GM15510 (cell line): ENCODE measurements around the gene AUTS2.

ENCODE experiments used
- POLR2A ChIP-seq: IDR thresholded peaks from 3 replicates; pipeline ENCODE4 v1.6.1; 2011; ENCODE audit warnings: borderline replicate concordance; ENCODE audit not compliant: insufficient read length; ENCODE audit errors: extremely low read depth

Gene AUTS2

DNA sequence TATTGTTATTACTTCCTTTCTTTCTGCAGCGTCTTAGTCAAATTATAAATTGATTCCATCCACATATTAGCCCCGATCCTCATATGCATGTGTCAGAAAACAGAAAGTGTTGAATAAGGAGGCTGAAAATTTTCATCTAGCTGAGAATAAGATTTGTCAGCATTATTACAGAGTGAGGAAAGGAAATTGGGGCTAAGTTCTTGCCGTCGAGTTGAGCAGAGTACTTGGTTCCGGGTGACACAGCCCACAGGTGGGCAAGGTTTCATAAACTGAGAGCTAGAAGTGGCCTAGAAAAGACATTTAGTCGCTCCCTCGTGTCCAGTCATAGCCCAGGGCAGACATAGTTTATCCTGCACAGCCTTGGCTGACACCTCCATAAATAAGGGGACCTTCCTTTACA, 1072.0 kb downstream of the AUTS2 start:
- no peak for TF ChIP-seq POLR2A

DNA sequence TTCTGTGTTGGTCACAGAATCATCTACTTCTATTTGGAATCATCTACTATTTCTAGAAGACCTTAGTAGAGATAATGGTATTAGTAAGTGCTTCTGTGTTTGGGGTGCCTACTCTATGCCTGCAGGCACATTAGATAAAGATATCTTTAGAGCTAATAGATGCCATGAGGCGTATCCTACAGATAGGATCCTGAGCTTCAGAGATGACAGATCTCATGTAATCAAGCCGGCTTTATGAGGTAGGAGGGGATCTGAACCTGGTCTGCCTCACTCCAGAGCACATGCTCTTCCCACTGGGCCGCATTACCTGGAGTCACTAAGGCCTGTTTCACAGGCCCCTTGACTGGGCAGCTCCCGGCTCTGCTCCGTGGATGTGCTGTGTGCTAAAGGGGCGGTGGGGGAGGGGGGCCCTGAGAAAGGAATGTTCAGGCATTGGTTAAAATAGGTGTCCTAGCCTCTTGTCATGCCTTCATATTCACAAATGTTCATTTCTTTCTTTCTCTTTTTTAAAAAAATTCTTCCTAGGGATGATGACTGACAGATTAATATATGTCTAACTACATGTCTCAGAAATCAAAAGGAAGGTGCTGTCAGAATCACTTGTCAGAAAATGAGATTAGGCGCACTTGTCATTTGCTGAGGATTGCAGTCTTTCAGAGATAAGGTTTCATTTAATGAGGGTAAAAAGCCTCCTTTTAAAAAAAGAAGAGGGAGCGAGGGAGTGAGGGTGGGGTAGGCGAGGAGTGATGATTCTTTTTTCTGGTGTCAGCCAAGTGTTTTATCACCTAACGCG, 1075.7 kb downstream of the AUTS2 start:
- TF ChIP-seq POLR2A: no peak

DNA sequence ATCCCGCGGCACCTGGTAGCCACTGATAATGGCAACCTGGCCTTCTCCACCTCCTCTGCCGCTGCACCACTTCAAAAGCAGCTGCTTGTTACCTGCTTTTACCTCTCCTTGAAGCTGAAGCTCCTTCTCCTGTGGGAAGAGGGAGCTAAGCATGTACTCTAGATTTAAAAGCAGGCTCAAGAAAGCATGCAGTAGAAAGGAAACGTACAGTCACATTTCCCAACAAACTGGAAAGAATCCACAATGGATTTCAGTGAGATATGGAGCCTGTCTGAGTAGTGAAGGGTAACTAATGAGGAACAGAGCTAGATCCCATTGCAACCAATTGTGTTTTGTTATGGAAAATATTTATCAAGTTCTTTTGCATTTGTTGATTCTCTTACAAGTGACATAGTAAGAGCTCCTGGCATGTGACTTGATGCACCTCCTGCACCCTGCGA, 1076.3 kb downstream of the AUTS2 start:
- no peak for TF ChIP-seq POLR2A

- TF ChIP-seq POLR2A: no peak
Observed at GRCh38 chr7:70676243-70676642, 1078.0 kb downstream of the AUTS2 start.

- no peak for TF ChIP-seq POLR2A
Observed at GRCh38 chr7:70678621-70679251, 1080.5 kb downstream of the AUTS2 start.

DNA sequence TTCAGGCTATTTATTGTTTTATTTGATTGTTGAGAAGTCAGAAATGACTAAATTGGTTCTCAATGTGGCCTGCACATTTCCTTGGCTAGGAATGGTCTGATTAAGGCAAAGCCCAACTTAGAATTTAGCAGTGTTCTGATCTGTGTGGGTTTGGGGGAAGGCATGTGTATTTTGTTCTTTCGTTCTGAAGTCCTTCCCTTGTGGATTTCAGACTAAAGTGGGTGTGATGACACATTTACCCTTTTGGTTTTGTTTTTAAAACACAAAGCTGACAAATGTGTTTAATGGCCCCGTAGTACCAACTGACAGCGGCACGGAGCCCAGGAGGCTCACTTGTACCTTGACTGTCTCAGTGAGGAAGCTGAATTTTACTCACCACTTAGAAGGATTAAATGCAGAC, 1081.4 kb downstream of the AUTS2 start:
- TF ChIP-seq POLR2A: no peak

GRCh38 chr7:70680306-70680705, 1082.0 kb downstream of the AUTS2 start:
- TF ChIP-seq POLR2A: no peak

DNA sequence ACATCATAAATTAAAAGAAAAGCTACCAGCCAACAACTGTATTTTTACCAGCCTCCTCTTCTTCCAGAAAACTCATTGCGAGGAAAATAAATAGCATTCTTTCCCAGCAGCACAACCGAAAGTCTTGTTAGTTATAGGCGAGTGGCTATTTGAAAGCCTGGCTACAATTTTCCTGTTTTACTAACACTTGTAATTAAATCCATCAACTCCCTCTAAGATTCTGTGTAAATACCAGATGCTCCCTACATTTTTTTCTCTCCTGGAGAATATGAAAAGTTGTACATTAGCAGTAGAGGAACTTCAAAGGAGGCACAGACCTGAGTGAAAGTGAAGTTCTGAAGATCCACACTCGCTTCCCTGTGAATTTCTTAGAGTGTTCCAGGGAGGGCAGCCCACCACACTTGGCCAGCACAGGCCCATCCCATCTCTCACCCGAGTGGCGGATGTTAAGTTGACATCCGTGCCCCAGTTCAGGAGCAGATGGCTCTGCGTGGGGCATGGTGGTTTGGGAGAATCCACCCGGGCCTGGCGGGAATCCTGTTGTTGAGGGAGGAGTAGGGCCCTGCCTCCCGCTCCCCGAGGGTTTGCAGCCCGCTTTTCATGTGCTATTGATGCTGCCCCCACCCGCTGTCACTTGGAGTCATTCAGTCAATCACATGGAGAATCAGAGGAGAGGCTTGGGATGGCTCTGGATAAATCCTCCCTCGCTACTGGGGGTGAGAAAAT, 1082.6 kb downstream of the AUTS2 start:
- no peak for TF ChIP-seq POLR2A

DNA sequence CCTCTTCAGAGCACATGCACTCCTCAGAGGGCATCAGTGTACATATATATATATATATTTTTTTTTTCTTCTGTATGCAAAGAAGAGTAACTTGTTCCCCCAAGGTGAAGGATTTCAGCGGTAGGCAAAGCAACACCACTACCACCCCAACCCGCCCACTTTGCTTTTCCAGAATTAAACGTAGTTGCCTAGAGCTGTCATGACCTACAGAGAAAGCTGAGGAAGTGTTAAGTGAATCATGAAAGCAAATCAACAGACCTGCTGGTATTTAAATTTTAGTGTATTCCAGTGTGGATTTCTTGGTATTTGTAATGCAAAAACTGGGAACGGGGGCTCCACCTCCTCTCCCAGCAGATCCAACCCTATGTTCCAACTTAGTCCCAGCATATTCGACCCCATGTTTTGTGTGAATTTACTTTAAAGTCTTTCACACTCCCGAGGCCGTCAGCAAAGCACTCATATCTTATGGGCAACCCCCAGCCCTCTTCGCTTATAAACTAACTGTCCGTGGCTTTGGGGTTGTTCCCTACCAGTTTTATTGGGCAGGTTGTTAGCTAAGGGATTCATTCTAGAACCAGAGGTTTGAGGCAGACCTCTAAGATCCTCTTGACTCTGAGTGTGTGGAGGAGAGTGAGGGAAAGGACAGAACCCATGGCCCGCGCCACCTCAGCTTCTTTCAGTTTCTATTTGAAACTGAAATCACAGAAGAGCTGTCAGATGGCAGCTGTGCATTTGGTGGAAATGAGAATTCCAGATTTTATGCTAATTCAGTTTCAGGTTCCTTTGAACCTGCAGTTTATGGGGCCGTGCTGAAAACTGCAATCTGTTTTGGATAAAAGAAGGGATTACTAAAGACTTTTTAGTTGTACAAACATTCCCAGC, 1083.4 kb downstream of the AUTS2 start:
- TF ChIP-seq POLR2A: no peak

DNA sequence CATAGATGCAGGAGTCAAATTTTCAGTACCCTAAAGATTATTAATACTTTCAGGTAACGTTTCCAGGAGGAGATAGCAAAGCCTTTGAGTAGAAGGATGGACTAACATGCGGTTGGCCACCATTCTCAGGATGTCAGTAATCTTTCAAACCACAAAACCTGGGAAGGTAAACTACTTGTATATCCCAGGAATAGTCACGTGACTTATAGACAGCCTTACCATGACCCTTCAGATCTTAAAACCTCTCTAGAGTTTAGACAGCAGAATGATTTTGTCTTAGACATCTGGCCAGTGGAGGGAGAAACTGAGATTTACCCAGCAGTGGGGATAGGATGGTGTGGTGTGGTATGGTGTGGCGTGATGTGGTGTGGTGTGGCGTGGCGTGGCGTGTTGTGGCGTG, 1085.9 kb downstream of the AUTS2 start:
- TF ChIP-seq POLR2A: no peak

DNA sequence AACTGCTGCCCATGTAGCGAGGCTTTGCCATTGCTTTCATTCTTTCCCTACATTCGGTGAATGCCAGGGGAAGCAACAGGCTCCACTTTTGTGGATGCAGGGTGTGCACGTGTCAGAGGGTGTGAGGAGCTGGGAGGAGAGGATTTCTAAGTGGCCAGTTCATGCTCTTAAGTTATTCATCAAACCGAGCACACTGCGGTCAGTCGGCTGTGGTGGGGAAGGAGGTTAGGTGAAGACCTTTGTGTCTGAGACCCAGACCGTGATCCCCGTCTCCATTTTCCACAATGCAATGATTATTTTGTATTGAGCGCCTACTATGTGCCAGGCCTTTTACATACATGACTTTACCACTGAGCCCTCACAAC, 1095.0 kb downstream of the AUTS2 start:
- no peak for TF ChIP-seq POLR2A

DNA sequence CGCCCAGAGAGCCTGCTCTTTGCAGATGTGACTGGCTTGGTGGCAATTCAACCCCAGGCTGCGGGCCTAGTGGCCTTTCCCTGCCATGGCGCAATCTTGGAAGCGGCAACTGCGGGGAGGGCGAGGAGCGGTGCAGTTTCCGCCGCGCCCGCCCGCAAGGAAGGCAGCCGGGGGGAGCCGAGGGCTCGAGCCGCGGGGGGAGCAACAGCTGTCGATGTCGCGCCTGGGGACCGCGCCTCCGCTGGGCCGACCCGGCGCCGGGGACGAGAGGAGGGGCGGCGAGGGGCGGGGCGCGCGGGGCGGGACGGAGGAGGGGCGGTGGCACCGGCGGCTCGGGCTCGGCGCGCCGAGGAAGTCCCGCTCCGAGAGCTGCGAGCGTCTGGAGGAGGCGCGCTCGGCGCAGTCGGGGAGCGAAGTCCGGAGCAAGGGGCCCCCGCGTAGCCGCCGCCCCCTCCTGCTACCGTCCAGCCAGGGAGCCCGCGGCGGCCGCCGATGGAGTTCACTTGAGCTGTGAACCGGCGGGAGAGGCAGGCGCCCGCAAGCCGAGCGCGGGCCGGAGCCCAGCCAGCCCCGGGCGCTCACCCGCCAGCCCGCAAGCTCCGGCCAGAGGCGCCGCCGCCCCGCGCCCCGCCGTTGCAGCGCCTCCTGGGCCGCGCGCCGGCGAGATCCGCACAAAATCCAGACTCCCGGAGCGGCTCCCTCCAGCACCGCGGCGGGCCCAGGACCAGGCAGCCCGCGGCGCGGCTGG, 1095.6 kb downstream of the AUTS2 start:
- TF ChIP-seq POLR2A: peak; percentile 44

- no peak for TF ChIP-seq POLR2A
Observed at GRCh38 chr7:70694434-70694970, 1096.2 kb downstream of the AUTS2 start.
